ENCODE measurements around the gene SIN3B.

GRCh38 chr19:16836115-16837034 lies 7.2 kb downstream of the SIN3B start:
- peak in 2 of 3 experiments; percentile 16 to 19 for TF ChIP-seq CTCF (IDR thresholded peaks at IDR 0.05)
- TF ChIP-seq POLR2A (IDR thresholded peaks at IDR 0.05; ENCODE audit: low read depth), result no peak
- TF ChIP-seq EP300 (IDR thresholded peaks at IDR 0.05), result no peak
- no peak for TF ChIP-seq POLR2AphosphoS5 (IDR thresholded peaks at IDR 0.05)

All from esophagus muscularis mucosa (tissue), 4 donors.